Motor neuron (in vitro differentiated cells): ENCODE results near the gene TESMIN. TPM values are rescaled to one million over a fixed set of nuclear protein-coding genes. Genes with fewer than 3 reads are reported as not detected.
A peak's percentile ranks its signal among the peaks of the same experiment; 100 is the strongest.

Source experiments
- ATAC-seq, 8 experiments: fragments of 200-7000 bp; cut with Tn5 transposase; replicated peaks in 6 of 8; 2 replicates each; pipeline ENCODE4 v1.8.0; 2021; ENCODE audit warnings: mild to moderate bottlenecking in 8 of 8, moderate library complexity in 8 of 8
- H3K27ac ChIP-seq, 2 donors: fragments of 250-450 bp; sonication (Bioruptor Pico); 2 replicates each; pipeline ENCODE4 v1.9.0; 2021; ENCODE audit warnings: antibody characterized with exemption in 2 of 2, mild to moderate bottlenecking in 2 of 2, moderate library complexity in 1 of 2
- H3K4me1 ChIP-seq, 2 donors: fragments of 250-450 bp; sonication (Bioruptor Pico); replicated peaks in 1 of 2; 2 replicates each; pipeline ENCODE4 v1.6.1; 2021; ENCODE audit warnings: antibody characterized with exemption in 2 of 2, mild to moderate bottlenecking in 2 of 2, moderate library complexity in 1 of 2
- H3K4me3 ChIP-seq, 5 donors: fragments of 250-450 bp; sonication (Bioruptor Pico); 2 replicates each; pipeline ENCODE4 v1.9.0; 2021; ENCODE audit warnings: antibody characterized with exemption in 5 of 5, mild to moderate bottlenecking in 5 of 5, moderate library complexity in 4 of 5
- WGBS, 10 experiments: fragments of 450-650 bp; shearing (Covaris generic); methylation state at CpG; one replicate each; pipeline ENCODE4 v1.0.0; 2022; 5-methylcytosine and 5-hydroxymethylcytosine counted together
- in situ Hi-C, 9 experiments: fragments of 400-800 bp; cut with MboI; loops; one replicate each; pipeline ENCODE4 v1.15.0; 2021; ENCODE audit warnings: low sequenced_read_pairs in 9 of 9, low pct_unique_long_range_greater_than_20kb in 2 of 9; ENCODE audit not compliant: unreplicated experiment in 9 of 9
- total RNA-seq, 8 experiments: library from RNA; unstranded; fragments of 300-600 nt; gene quantifications; 2 replicates each; pipeline versions ENCODE4 v1.2.3 to v1.2.4, GENCODE V29; 2022

The TESMIN gene
- total RNA-seq, 8 experiments from 2014 or later, result 0.36 to 17.8 (median 5.2) TPM

GRCh38 chr11:68684385-68685356 lies 66.6 kb downstream of the TESMIN start, which contains the start of gene GAL:
Gene GAL (plus strand): TSS chr11:68684544. CDS start chr11:68684924, 380 bp downstream.
- peak; percentile 80 to 94 (median 82) for ATAC-seq
- H3K4me3 ChIP-seq, result peak within 1 kb of the TSS; percentile 20 to 39 (median 26)
- no peak within 1 kb of the TSS for H3K27ac ChIP-seq
- peaks cover 0 to 7% of the 10 kb centered on the region in 2 donors for H3K4me1 ChIP-seq
- 0 to 40% (median 18%) methylated on average over 1 to 8 of the region's 113 CpGs; no CpG with 5 or more reads in 5 of the 10 experiments for WGBS, 10 experiments
- in situ Hi-C loops, result no loop called here

- in situ Hi-C loops, result no loop called here
- 63 to 100% methylated on average over 5 to 6 of the region's 37 CpGs; no CpG with 5 or more reads in 8 of the 10 experiments for WGBS, 10 experiments
- H3K4me1 ChIP-seq, result peaks cover 0 to 7% of the 10 kb centered on the region in 2 donors
- peak overlapping the region in 4 of 5 donors; percentile 20 to 39 (median 28) for H3K4me3 ChIP-seq
- no peak overlapping the region for H3K27ac ChIP-seq
- ATAC-seq, result peak in 3 of 8 experiments; percentile 8 to 19 (median 17)
Measured at GRCh38 chr11:68683536-68684384, 67.6 kb downstream of the TESMIN start.

- in situ Hi-C loops, result no loop called here
- Histone ChIP-seq H3K4me1 (peaks cover 0 to 8% of the 10 kb centered on the region in 2 donors), H3K4me3 (no peak overlapping the region), H3K27ac (no peak overlapping the region)
- 47 to 66% (median 51%) methylated on average over 2 to 4 of the region's 7 CpGs; no CpG with 5 or more reads in 6 of the 10 experiments for WGBS, 10 experiments
- ATAC-seq, result no peak
Measured at GRCh38 chr11:68683121-68683520, 68.2 kb downstream of the TESMIN start.

- ATAC-seq, result no peak
- WGBS, 10 experiments, result 17 to 100% (median 68%) methylated on average over 1 to 8 of the region's 9 CpGs; no CpG with 5 or more reads in 5 of the 10 experiments
- no peak overlapping the region for H3K27ac ChIP-seq
- peaks cover 0 to 13% of the 10 kb centered on the region in 2 donors for H3K4me1 ChIP-seq
- in situ Hi-C loops, result no loop called here
- H3K4me3 ChIP-seq, result no peak overlapping the region
Measured at GRCh38 chr11:68682531-68682961, 68.8 kb downstream of the TESMIN start.

- WGBS, 10 experiments, result 40 to 100% (median 87%) methylated on average over 1 to 9 of the region's 17 CpGs; no CpG with 5 or more reads in 2 of the 10 experiments
Measured at GRCh38 chr11:68680541-68681231, 70.6 kb downstream of the TESMIN start.

GRCh38 chr11:68678031-68678441 lies 73.3 kb downstream of the TESMIN start:
- H3K4me3 ChIP-seq, result no peak overlapping the region
- WGBS, 10 experiments, result 67 to 100% (median 84%) methylated on average over 1 to 11 of the region's 15 CpGs; no CpG with 5 or more reads in 4 of the 10 experiments
- no peak for ATAC-seq
- peaks cover 0 to 8% of the 10 kb centered on the region in 2 donors for H3K4me1 ChIP-seq
- no peak overlapping the region for H3K27ac ChIP-seq
- in situ Hi-C loops, result no loop called here

More at GRCh38 chr11:68680541-68681231, 70.6 kb downstream of the TESMIN start:
- no peak overlapping the region for H3K27ac ChIP-seq
- no peak for ATAC-seq
- in situ Hi-C loops, result no loop called here
- peaks cover 0 to 11% of the 10 kb centered on the region in 2 donors for H3K4me1 ChIP-seq
- no peak overlapping the region for H3K4me3 ChIP-seq

DNA sequence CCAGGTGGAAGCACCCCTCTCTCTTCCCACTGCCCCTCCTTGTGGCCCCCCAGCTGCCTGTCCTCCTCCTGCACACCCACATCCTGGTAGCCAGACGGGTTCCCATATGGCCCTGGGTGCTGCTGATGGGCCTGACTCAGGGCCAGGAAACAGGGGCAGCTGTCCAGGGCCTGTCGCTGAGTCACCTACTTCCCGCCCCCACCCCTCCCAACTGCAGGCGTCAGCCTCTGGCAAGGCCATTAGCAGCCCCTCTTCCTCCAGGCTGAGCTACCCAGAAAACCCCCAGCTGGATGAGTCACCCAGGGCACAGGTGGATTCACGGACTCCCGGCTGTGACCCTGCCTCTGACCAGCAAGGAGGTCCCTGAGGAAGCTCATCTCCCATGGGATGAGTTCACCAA lies 73.9 kb downstream of the TESMIN start:
- Histone ChIP-seq H3K4me3 (no peak overlapping the region), H3K27ac (no peak overlapping the region), H3K4me1 (peaks cover 0 to 8% of the 10 kb centered on the region in 2 donors)
- in situ Hi-C loops, result no loop called here
- whole genome bisulfite sequencing, 10 experiments, result 60% methylated on average over 1 of the region's 6 CpGs; no CpG with 5 or more reads in 9 of the 10 experiments
- ATAC-seq, result peak; percentile 75 to 98 (median 96)

DNA sequence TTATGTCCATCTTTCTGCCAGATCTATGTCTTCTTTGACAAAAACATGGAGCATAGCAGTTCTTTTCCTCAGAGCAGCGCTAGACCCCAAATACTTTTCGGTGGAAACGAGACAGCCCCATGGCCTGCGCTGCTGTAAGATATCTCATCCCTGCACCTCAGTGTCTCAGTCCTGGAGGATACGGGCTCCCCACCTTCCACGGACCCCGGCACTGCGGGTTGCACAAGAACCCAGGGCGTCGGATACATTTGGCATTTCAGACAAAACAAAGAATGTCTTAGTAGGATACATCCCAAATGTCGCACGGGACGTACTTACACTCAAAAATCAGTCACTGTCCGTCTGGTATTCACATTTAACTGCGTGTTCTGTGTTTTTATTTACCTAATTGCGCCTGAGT lies 76.9 kb downstream of the TESMIN start:
- ATAC-seq, result no peak
- in situ Hi-C loops, result no loop called here
- no peak overlapping the region for H3K27ac ChIP-seq
- H3K4me3 ChIP-seq, result no peak overlapping the region
- WGBS, 10 experiments, result 75 to 100% (median 90%) methylated on average over 2 to 13 of the region's 16 CpGs; no CpG with 5 or more reads in 1 of the 10 experiments
- peaks cover 0 to 8% of the 10 kb centered on the region in 2 donors for H3K4me1 ChIP-seq

DNA sequence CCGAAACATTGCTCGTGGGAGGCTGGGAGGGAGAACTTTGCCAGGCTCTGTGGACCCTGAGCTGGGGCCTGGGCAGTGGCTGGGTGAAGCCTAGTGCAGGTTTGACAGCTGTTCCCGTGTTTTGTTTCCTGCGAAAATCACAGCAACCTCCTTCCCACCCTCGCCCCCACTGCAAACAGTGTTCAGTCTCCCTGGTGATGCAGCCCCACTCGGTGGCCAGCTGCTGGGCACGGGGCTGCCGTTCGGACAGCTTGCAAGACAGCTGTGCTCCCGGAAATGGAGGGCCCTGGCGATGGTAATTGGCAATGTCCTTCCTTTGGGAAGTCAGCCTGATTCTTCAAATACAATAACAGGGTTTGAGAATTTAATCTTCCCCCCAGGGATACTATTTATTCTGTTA lies 77.3 kb downstream of the TESMIN start:
- Histone ChIP-seq H3K4me3 (no peak overlapping the region), H3K27ac (no peak overlapping the region), H3K4me1 (peaks cover 0 to 8% of the 10 kb centered on the region in 2 donors)
- ATAC-seq, result no peak
- WGBS, 10 experiments, result 64 to 91% (median 84%) methylated on average over 2 to 6 of the region's 11 CpGs; no CpG with 5 or more reads in 6 of the 10 experiments
- in situ Hi-C loops, result no loop called here

- Histone ChIP-seq H3K4me3 (no peak overlapping the region), H3K4me1 (peaks cover 0 to 8% of the 10 kb centered on the region in 2 donors), H3K27ac (no peak overlapping the region)
- in situ Hi-C loops, result no loop called here
- 20 to 100% (median 56%) methylated on average over 1 to 5 of the region's 6 CpGs; no CpG with 5 or more reads in 3 of the 10 experiments for WGBS, 10 experiments
- no peak for ATAC-seq
Measured at GRCh38 chr11:68673306-68673945, 77.9 kb downstream of the TESMIN start.

DNA sequence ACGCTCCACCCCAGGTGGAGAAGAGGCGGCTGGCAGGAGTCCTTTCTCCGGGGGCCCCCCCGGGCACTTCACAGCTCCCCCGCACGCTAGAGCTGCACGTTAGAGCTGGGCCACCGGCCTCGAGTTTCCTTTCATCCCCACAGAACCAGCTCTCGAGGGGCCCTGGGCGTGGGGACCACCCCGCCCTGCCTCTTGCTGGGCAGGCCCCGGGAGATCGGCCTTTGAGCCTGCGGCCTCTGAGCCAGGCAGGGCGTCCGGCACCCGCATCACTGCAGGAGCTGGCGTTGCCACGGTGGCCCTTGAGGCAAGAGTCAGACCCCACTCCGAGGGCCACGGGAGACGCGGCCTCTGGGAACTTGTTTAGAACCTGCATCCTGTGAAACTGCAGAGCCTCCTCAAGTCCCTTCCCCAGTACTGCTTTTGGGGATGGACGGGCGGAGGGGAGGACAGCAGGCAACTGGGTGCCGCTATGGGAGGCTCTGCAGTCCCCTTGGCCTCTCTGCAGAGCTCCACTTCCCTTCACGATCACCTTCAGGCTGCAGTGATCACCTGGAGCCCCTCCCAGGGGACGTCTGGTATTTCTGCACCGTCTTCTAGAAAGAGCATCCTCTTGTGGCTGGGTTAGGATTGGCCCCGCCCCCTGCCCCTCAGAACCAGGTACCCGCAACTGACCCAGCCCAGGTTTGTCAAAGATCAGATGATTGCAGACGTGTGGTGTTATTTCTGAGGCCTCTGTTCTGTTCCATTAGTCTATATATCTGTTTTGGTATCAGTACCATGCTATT lies 80.9 kb downstream of the TESMIN start:
- H3K4me1 ChIP-seq, result no peaks in the 10 kb centered on the region
- H3K4me3 ChIP-seq, result no peak overlapping the region
- no peak overlapping the region for H3K27ac ChIP-seq
- in situ Hi-C loops, result no loop called here
- ATAC-seq, result no peak
- WGBS, 10 experiments, result 20 to 80% (median 49%) methylated on average over 1 to 7 of the region's 33 CpGs; no CpG with 5 or more reads in 6 of the 10 experiments
